Head of caudate nucleus (tissue), 42 donors: ENCODE measurements around the gene MYO15A.

Source experiments
- DNase-seq, 42 donors: peaks; one replicate each; pipeline versions ENCODE4 v3.0.0 to v3.0.0-alpha.2; 2020 to 2021; ENCODE audit warnings: mixed read lengths in 7 of 42
- intact Hi-C: fragments of 100-400 bp; cut with DNase I; formaldehyde crosslinking; loops from one replicate; pipeline ENCODE4 v1.15.0; 2022

MYO15A gene

GRCh38 chr17:18120461-18121017, 12.0 kb downstream of the MYO15A start:
- intact Hi-C loops = no loop called here
- no peak for DNase-seq

- DNase-seq = no peak
- intact Hi-C loops = no loop called here
These were observed 12.8 kb downstream of the MYO15A start for GRCh38 chr17:18121144-18121910.

DNA sequence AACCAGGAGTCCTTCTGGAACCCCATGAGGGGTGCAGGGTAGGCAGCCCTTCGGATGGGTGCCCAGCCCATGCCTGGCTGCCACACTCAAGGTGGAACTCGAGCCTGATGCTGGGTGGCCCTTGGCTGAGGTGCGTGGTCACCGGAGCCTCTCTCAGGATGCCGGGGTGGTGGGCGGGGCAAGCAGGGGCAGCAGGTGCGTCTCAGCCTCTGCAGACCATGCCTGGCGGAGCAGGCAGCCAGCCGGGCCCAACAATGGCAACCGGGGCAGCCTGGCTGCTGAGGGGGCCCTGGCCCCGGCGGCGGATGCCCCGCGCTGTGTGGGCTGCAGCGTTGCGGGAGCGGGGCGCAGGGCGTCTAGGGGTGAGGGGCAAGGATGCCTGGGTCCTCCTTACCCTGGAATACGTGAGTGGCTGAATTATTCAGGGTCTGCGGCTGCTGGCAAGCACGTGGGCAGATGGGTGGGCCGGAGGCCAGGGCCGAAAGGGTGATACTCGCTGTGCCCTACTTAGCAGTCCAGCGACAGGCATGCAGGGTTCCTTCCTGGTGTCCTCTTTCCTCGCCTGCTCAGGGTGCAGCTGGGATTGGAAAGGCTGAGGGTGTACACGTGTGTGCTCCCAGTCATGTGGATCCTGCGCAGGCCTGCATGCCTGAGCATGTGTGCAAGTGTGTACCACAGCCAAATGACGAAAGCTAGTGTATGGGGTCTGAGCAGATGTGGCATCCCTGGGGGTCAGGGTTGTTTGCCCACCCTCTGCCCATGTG, 14.6 kb downstream of the MYO15A start:
- no peak for DNase-seq
- intact Hi-C loops = no loop called here

DNA sequence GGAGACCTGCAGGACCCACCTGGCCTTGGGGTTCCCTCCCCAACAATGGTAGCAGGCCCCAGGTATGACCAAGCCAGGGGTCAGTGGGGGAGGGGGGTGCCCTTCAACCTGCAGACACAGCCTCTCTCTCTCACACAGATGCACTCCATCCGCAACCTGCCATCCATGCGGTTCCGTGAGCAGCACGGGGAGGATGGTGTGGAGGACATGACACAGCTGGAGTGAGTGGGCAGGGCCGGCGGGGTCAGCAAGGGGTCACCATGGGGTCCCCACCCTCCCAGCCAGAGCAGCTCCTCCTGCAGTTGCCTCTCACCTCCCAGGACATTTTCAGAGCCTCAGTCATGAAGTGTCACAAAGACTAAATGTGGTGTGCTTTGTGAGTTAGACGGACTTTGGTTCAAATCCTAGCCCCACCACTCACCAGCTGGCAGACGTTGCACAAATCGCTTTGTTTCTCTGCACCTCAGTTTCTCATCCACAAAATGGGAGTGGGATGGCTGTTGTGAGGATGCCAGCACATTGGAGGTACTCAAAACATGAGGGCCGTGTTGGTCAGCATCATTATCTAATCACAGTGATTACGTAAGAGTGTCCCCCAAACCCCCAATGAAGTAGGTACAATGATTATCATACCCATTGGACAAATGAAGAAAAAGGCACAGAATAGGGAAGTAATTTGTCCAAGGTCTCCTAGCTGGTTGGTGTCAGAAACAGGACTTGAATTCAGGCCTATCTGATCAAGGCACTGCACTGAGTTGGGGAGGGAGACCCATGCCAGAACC, 16.0 kb downstream of the MYO15A start:
- intact Hi-C loops = no loop called here
- no peak for DNase-seq

DNA sequence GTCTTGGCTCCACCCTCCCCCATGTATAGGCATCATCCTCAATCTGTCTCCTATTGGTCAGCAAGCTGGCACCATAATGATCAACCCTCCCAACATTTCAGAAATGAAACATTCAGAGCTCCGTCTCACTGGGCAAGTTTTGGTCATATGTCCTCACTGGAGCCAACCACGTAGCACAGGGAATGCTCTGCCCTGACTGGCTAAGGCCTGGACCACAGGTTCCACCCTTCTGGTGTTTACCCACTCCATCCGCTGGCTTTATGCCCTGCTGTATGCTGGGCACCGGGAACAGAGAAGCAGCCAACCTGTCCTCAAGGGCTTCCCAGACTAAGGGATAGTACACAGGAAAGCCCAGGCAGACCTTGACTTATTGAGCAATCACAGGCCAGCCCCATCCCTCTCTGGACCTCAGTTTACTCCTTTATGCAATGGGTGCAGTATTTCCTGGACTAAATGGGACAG, 20.5 kb downstream of the MYO15A start:
- intact Hi-C loops = no loop called here
- DNase-seq = no peak

- DNase-seq = no peak
- intact Hi-C loops = no loop called here
These were observed 24.2 kb downstream of the MYO15A start for GRCh38 chr17:18132711-18133110.

DNA sequence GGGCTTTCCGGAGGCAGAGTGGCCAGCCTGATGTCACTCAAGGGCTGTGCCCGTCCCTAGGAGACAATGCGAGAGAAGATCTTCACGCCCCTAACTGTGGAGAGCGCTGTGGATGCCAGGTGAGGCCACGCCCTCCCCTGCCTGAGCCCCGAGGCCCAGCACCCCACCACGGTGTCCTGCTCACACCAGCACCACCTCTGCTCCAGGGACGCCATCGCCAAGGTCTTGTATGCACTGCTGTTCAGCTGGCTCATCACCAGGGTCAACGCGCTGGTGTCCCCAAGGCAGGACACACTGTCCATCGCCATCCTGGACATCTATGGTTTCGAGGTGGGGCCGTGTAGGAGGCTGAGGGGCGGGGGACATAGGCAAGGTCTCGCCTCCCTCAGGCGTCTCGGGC, 27.8 kb downstream of the MYO15A start:
- intact Hi-C loops = no loop called here
- no peak for DNase-seq

DNA sequence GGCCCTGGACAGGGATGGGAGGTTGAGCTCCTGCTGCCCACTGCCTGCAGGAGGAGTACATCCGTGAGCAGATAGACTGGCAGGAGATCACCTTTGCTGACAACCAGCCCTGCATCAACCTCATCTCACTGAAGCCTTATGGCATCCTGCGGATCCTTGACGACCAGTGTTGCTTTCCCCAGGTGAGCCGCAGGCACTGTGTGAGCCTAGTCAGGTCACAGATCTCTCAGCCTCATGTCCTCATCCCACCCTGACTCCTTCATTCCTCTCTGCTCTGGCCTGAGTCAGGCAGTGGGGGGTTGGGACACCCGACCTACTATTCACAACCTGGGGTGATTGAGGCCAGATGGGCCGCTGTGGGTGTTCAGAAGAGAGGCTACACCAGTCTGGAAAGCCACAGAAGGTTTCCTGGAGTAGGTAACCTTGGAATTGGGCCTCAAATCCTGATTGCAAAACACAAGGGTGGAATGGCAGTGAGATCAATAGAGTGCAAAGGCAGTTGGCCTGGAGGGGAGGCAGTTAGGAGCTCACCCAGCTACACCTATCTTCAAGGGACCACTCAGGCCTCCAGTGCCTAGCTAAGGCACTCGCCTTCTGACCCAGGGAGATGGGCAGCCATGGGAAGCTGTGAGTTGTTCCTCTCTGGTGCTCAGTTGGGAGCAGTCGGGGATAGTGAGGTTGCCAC, 29.7 kb downstream of the MYO15A start:
- DNase-seq = no peak
- intact Hi-C loops = no loop called here

DNA sequence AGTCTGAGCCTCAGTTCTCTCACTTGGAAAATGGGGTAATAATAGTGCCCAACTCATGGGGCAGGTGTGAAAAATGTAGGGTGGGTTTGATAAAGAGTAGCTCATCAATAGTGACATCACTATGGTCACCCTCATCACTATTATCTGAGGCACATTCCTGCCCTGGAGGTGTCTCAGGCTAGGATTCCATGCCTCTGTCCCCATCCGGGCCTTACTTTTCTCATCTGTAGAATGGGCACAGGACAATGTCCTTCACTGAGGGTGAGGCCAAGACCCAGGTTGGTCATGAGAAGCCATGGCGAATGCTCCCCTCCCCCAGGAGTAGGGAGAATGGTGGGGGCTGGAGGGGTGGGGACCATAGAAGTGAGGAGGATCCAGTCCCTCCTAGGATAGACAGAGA, 30.5 kb downstream of the MYO15A start:
- intact Hi-C loops = no loop called here
- DNase-seq = no peak

DNA sequence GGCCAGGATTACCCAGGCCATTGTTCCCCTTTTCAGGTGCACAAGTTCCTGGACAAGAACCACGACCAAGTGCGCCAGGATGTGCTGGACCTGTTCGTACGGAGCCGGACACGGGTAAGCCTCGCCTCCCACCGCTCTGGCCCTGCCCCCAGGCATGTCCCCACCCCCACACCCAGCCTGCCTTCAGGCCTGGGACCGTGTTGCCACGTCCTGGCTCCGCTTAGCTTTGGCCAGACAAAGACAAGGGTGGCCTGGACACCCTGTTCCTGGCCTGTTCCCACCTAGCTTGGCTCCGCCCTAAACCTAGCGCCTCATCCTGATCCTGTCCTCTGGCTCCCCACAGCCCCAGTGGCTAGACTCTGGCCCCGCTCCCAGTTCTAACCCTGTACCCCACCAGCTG, 30.9 kb downstream of the MYO15A start:
- intact Hi-C loops = no loop called here

DNA sequence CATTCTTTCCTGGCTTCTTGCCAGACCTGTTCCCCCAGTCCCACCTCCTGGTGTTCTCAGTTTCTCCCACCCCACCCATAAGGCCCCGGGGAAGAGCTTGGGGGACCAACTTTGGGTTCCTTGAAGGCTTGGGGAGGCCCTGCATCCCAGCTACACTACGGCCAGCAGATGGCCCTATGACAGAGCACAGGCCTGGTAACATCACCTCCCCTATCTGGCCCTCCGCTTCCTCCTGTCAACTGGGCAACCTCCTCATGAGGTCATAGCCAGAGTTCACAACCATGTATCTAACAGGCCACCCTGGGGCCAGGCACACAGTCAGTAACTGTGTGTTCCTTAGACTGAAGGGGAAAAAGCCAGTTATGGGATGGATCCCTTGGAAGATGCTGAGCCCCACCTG, 31.4 kb downstream of the MYO15A start:
- intact Hi-C loops = no loop called here
- no peak for DNase-seq

More for the DNA sequence above, 30.9 kb downstream of the MYO15A start:
- DNase-seq = no peak

DNA sequence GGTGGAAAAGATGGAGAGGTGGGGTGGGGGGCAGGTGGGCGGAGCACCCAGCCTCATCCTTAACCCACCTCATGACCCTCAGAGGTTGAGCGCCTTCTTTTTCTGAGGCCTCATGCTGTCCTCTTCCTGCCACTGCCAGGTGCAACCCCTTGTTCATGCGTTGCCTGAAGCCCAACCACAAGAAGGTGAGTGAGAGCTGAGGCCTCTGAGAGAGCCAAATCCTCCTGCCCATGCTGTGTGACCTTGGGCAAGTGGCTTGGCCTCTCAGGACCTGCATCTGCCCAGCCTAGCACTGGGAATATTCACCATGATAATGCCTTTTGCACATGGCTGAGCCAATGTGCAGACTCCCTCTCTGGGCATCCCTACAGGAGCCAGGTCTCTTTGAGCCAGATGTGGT, 32.1 kb downstream of the MYO15A start:
- intact Hi-C loops = no loop called here
- DNase-seq = no peak

- peak in 20 of 42 donors; percentile 13 to 80 (median 48) for DNase-seq
- intact Hi-C loops = no loop called here
These were observed 32.8 kb downstream of the MYO15A start for GRCh38 chr17:18141210-18141803.

- no peak for DNase-seq
- intact Hi-C loops = no loop called here
These were observed 33.9 kb downstream of the MYO15A start for GRCh38 chr17:18142417-18142816.

DNA sequence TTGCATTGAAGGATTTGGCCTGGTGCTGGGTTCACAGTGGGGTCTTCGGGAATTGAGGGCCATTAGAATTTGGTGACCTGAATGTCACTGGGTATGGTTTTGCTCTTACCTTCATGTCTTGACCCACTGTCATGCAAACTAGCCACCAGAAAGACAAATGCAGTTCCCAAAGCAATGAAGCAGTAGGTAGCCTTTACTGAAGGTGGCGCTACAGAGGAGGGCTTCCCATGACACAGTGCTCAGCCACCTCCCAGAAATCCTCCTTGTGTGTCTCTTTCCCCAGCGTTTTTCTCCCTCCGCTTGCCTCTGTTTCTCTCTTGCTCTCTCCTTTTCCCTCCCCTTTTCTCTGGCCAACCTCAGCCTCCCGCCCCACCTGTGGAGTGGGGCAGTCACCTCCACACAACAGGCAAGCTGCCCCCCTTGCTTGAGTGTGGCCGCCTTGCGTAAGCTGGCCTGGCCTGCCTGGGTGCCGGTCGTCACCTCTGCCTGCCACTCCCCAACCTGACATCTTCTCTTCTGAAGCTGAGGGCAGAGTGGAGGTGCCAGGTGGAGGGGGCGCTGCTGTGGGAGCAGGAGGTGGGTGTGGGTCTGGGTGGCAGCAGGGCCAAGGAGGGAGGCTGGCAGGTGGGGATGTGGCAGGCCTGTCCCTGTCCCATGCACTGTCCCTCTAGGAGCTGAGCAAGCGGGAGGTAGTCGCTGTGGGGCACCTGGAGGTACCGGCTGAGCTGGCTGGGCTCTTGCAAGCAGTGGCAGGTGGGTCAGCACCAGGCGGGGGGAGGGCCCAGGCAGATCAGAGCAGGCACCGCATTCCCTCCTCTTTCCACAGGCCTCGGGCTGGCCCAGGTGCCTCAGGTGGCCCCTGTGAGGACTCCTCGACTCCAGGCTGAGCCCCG, 34.7 kb downstream of the MYO15A start:
- no peak for DNase-seq
- intact Hi-C loops = no loop called here

- intact Hi-C loops = no loop called here
- DNase-seq = no peak
These were observed 35.7 kb downstream of the MYO15A start for GRCh38 chr17:18144261-18144660.

GRCh38 chr17:18144855-18145254, 36.3 kb downstream of the MYO15A start:
- no peak for DNase-seq
- intact Hi-C loops = no loop called here

DNA sequence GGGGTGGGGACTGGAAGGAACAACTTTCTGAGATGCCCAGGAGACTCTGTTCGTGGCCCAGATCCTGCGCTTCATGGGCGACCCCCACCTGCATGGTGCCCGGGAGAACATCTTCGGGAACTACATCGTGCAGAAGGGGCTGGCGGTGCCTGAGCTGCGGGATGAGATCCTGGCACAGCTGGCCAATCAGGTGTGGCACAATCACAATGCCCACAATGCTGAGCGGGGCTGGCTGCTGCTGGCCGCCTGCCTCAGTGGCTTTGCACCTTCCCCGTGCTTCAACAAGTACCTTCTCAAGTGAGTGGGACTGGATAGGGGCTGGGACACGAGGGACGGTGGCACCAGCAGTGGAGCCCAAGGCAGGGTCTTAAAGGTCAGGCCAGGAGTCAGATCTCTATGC, 37.3 kb downstream of the MYO15A start:
- DNase-seq = no peak
- intact Hi-C loops = no loop called here
